Prostate gland (tissue), 1 donor: ENCODE results near the gene FBXO40.

Experiments
- POLR2A ChIP-seq: fragments of 450-650 bp; IDR thresholded peaks from one replicate; pipeline ENCODE4 v1.6.1; 2016; ENCODE audit warnings: antibody characterized with exemption, mild to moderate bottlenecking
- POLR2AphosphoS5 ChIP-seq: sonication (generic); formaldehyde crosslinking; IDR thresholded peaks from one replicate; pipeline ENCODE4 v1.6.1; 2017; ENCODE audit warnings: antibody characterized with exemption

GRCh38 chr3:121651684-121652083, 58.5 kb downstream of the FBXO40 start:
- TF ChIP-seq POLR2A (no peak), POLR2AphosphoS5 (no peak)
